Immature natural killer cell (primary cell): ENCODE measurements around the gene GUCA1A. TPM values are rescaled to one million over a fixed set of nuclear protein-coding genes. Genes with fewer than 3 reads are reported as not detected.
A peak's percentile ranks its signal among the peaks of the same experiment; 100 is the strongest.
"Not testable (repeated sequence)": the region's sequence is repeated elsewhere in the genome, so short reads cannot be mapped to it uniquely, and the experiment has no call there.

Experiments used
- DNase-seq, 3 donors: peaks; one replicate each; pipeline ENCODE4 v3.0.0; 2022; ENCODE audit warnings: mixed read lengths in 1 of 3
- H3K27ac Mint-ChIP-seq, 6 donors: one replicate each; pipeline ENCODE4 v1.8.0; 2020; ENCODE audit warnings: mixed read lengths in 6 of 6, mild to moderate bottlenecking in 5 of 6, inconsistent platforms in 4 of 6, moderate library complexity in 3 of 6
- H3K27me3 Mint-ChIP-seq, 3 donors: one replicate each; pipeline ENCODE4 v1.8.0; 2020 to 2021; ENCODE audit warnings: low read depth in 3 of 3, mild to moderate bottlenecking in 3 of 3, mixed read lengths in 3 of 3, moderate library complexity in 3 of 3, inconsistent platforms in 1 of 3
- H3K36me3 Mint-ChIP-seq, 3 donors: one replicate each; pipeline ENCODE4 v1.8.0; 2020; ENCODE audit warnings: mixed read lengths in 3 of 3, inconsistent platforms in 2 of 3, mild to moderate bottlenecking in 2 of 3
- H3K4me1 Mint-ChIP-seq, 2 donors: one replicate each; pipeline ENCODE4 v1.8.0; 2020; ENCODE audit warnings: inconsistent platforms in 2 of 2, mild to moderate bottlenecking in 2 of 2, mixed read lengths in 2 of 2, moderate library complexity in 1 of 2
- H3K4me3 Mint-ChIP-seq, 5 donors: one replicate each; pipeline ENCODE4 v1.8.0; 2020; ENCODE audit warnings: mild to moderate bottlenecking in 5 of 5, mixed read lengths in 5 of 5, inconsistent platforms in 3 of 5, moderate library complexity in 3 of 5
- H3K9me3 Mint-ChIP-seq, 6 donors: one replicate each; pipeline ENCODE4 v1.8.0; 2020; ENCODE audit warnings: mild to moderate bottlenecking in 6 of 6, mixed read lengths in 6 of 6, inconsistent platforms in 4 of 6, moderate library complexity in 3 of 6
- polyA plus RNA-seq, 3 donors: library from polyadenylated mRNA; unstranded; fragments of 300-500 nt; fragmentation: Illumina TruSeq; gene quantifications; one replicate each; pipeline ENCODE4 v1.2.3, GENCODE V29; 2021

The GUCA1A gene
- polyA plus RNA-seq, 3 donors from 2014 or later = not detected

DNA sequence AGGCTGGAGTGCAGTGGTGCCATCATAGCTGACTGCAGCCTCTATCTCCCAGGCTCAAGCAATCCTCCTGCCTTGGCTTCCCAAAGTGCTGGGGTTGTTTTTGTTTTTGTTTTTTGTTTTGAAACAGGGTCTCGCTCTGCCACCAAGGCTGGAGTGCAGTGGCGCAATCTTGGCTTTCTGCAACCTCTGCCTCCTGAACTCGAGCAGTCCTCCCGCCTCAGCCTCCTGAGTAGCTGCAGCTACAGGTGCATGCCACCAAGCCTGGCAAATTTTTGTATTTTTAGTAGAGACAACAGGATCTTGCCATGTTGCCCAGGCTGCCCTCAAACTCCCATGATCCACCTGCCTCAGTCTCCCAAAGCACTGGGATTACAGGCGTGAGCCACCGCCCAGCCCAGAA is 35.0 kb upstream of the GUCA1A start:
- Mint-ChIP-seq H3K27me3 (peaks cover 4 to 6% (median 6%) of the 10 kb centered on the region in 3 donors), H3K27ac (no peak overlapping the region), H3K4me3 (no peak overlapping the region), H3K9me3 (no peaks in the 10 kb centered on the region), H3K36me3 (no peaks in the 10 kb centered on the region), H3K4me1 (peaks cover 0 to 6% of the 10 kb centered on the region in 2 donors)
- DNase-seq = no peak

- peaks cover 0 to 6% of the 10 kb centered on the region in 2 donors for H3K4me1 Mint-ChIP-seq
- H3K9me3 Mint-ChIP-seq = no peaks in the 10 kb centered on the region
- no peak overlapping the region for H3K27ac Mint-ChIP-seq
- H3K27me3 Mint-ChIP-seq = peaks cover 6 to 13% (median 7%) of the 10 kb centered on the region in 3 donors
- no peak for DNase-seq
- peaks cover 0 to 3% (median 0%) of the 10 kb centered on the region in 3 donors for H3K36me3 Mint-ChIP-seq
- no peak overlapping the region for H3K4me3 Mint-ChIP-seq
These were observed 34.2 kb upstream of the GUCA1A start for GRCh38 chr6:42138630-42139619.

DNA sequence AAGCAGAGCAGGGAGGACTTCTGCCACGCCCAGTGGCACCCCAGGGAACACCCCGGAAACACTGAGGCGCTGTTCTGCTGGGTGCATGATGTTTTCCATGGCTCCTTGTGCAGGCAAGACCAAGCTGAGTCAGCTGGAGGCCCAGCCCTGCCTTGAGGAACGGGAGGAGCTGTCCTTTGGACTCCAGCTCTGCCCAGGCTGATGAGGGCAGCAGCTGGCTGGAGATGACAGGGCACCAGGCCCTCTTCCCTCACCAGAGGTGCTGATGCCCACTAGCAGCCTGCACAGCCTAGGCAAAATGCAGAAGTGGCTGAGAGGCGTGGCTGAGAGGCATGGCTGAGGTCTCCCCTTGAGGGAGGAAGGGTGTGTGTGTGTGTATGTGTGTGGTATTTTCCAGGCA is 33.1 kb upstream of the GUCA1A start:
- Mint-ChIP-seq H3K4me1 (peaks cover 0 to 6% of the 10 kb centered on the region in 2 donors), H3K4me3 (no peak overlapping the region), H3K36me3 (peaks cover 0 to 4% (median 0%) of the 10 kb centered on the region in 3 donors), H3K27ac (no peak overlapping the region), H3K9me3 (no peaks in the 10 kb centered on the region), H3K27me3 (peaks cover 6 to 18% (median 7%) of the 10 kb centered on the region in 3 donors)
- no peak for DNase-seq

DNA sequence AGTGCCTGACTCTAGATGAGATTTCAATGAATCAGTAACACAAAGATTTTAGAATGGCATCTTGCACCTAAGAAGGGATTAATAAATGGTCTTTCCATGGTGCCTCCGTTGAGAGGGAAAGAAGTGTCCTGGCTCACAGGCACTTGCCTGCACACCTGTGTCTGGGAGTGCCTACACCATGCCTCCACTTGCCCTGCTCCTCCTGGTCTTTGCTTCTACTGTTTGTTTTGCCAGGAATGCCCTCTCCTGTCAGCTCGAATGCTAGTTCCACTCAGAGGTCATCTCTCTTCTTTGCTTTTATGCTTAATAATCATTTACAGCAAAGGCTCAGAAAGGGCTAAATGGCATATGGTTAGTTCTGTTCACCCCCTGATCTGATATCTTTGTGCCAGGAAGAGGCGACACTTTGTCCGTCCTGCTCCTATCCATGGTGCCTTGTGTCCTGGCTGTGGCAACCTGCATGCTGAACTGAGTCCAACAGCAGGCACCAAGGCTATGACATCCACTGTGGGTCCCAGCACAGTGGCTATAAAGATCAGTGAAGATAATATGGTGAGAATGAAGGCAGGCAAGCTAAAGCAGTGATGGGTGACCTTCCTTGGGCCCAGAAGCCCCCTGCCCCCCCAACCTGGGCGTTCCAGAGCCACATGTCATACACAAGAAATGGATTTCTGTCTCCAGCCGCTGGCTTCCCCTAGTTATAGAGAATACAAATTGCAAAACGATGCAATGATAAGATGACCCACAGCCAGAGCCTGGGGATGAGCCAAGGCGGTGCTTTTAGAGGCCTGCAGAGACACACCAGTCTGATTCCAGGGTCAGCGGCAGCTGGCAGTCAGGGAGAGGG is 32.2 kb upstream of the GUCA1A start:
- peaks cover 0 to 6% of the 10 kb centered on the region in 2 donors for H3K4me1 Mint-ChIP-seq
- peaks cover 7 to 19% (median 8%) of the 10 kb centered on the region in 3 donors for H3K27me3 Mint-ChIP-seq
- no peaks in the 10 kb centered on the region for H3K9me3 Mint-ChIP-seq
- H3K36me3 Mint-ChIP-seq = peaks cover 0 to 4% (median 0%) of the 10 kb centered on the region in 3 donors
- no peak for DNase-seq
- H3K27ac Mint-ChIP-seq = no peak overlapping the region
- peak overlapping the region in 1 of 5 donors; percentile 33 for H3K4me3 Mint-ChIP-seq

GRCh38 chr6:42141603-42142117 is 31.5 kb upstream of the GUCA1A start:
- H3K36me3 Mint-ChIP-seq = peaks cover 0 to 4% (median 0%) of the 10 kb centered on the region in 3 donors
- no peak overlapping the region for H3K4me3 Mint-ChIP-seq
- peaks cover 0 to 6% of the 10 kb centered on the region in 2 donors for H3K4me1 Mint-ChIP-seq
- H3K9me3 Mint-ChIP-seq = no peaks in the 10 kb centered on the region
- H3K27ac Mint-ChIP-seq = no peak overlapping the region
- no peak for DNase-seq
- H3K27me3 Mint-ChIP-seq = peaks cover 7 to 19% (median 8%) of the 10 kb centered on the region in 3 donors

DNA sequence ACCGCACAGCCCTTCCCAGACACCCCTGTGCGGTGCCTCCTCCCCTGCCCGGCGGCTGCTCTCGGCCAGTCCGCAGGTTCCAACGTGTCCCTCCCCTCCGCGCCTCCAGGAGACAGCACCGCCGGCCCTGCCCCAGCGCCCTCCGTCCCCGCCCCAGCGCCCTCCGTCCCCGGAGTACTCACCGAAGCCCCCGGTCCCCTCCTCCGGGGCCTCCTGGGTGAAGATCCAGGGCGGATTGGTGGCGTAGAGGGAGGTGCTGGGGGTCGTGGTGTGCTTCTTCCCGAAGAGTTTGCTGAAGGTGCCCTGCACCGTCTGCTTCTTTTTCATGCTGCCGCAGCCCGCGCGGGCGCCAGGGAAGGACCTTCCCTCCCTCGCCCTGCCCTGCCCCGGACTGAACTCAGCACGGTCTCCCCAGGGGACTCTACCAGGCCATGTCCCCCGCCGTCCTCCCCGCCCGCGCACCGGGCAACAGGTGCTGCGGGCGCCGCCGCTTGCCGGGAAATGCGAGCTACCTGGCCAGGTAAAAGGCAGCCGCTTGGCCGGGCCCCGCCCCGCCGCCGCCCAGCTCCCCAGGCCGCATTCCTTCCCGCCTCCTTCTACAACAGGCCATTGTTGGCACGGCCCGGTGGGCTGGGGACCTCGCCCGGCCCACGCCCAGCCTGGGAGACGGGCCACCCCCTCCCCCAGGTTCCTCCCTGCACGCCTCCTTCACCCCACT is 30.9 kb upstream of the GUCA1A start, which contains the start of gene C6orf132:
Gene C6orf132, minus strand, starts transcription at position 503 of the 718 bp plus-strand sequence. Its CDS starts 176 bp downstream, at position 327.
- H3K27me3 Mint-ChIP-seq = peaks cover 7 to 19% (median 8%) of the 10 kb centered on the region in 3 donors
- no peak for DNase-seq
- H3K36me3 Mint-ChIP-seq = peaks cover 0 to 4% (median 0%) of the 10 kb centered on the region in 3 donors
- peaks cover 0 to 6% of the 10 kb centered on the region in 2 donors for H3K4me1 Mint-ChIP-seq
- H3K9me3 Mint-ChIP-seq = no peaks in the 10 kb centered on the region
- H3K27ac Mint-ChIP-seq = no peak within 1 kb of the TSS
- peak within 1 kb of the TSS in 4 of 5 donors; percentile 3 to 57 (median 20) for H3K4me3 Mint-ChIP-seq

DNA sequence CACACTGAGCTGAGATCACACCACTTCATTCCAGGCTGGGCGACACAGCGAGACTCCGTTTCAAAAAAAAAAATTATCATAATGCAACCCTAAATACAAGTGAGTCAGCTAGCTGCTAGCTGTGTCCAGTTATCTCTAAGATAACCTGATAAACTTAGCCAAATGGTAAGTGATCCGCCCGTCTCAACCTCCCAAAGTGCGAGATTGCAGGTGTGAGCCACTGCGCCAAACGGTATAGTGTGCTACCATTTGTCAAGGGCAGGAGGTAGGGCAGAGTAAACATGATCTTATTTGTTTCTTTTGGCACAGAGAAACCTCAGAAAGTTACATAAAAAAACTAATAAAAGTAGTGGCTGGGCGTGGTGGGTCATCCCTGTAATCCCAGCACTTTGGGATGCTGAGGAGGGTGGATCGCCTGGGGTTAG is 26.0 kb upstream of the GUCA1A start:
- Mint-ChIP-seq H3K9me3 (no peaks in the 10 kb centered on the region), H3K4me3 (no peak overlapping the region), H3K36me3 (peaks cover 0 to 4% (median 0%) of the 10 kb centered on the region in 3 donors), H3K27ac (no peak overlapping the region), H3K27me3 (peaks cover 5 to 24% (median 9%) of the 10 kb centered on the region in 3 donors), H3K4me1 (peaks cover 0 to 3% of the 10 kb centered on the region in 2 donors)
- no peak for DNase-seq

GRCh38 chr6:42148058-42148457 is 25.1 kb upstream of the GUCA1A start:
- H3K36me3 Mint-ChIP-seq = peaks cover 0 to 4% (median 0%) of the 10 kb centered on the region in 3 donors
- no peak overlapping the region for H3K4me3 Mint-ChIP-seq
- peaks cover 2 to 20% (median 6%) of the 10 kb centered on the region in 3 donors for H3K27me3 Mint-ChIP-seq
- no peak for DNase-seq
- H3K9me3 Mint-ChIP-seq = no peaks in the 10 kb centered on the region
- no peak overlapping the region for H3K27ac Mint-ChIP-seq
- no peaks in the 10 kb centered on the region for H3K4me1 Mint-ChIP-seq

DNA sequence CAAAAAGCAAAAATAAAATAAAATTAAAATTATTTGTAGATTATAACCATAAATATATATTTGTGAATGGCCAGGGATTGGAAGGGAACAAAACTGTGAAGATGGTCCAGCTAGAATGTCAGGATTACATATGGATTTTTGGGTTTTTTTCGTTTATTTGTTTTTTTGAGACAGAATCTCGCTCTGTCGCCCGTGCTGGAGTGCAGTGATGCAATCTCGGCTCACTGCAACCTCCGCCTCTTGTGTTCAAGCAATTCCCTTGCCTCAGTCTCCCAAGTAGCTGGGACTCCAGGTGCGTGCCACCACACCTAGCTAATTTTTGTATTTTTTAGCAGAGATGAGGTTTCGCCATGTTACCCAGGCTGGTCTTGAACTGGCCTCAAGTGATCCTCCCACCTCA is 22.9 kb upstream of the GUCA1A start:
- no peaks in the 10 kb centered on the region for H3K36me3 Mint-ChIP-seq
- peaks cover 2 to 7% (median 2%) of the 10 kb centered on the region in 3 donors for H3K27me3 Mint-ChIP-seq
- no peaks in the 10 kb centered on the region for H3K4me1 Mint-ChIP-seq
- H3K27ac Mint-ChIP-seq = no peak overlapping the region
- no peak overlapping the region for H3K4me3 Mint-ChIP-seq
- H3K9me3 Mint-ChIP-seq = no peaks in the 10 kb centered on the region
- DNase-seq = no peak

DNA sequence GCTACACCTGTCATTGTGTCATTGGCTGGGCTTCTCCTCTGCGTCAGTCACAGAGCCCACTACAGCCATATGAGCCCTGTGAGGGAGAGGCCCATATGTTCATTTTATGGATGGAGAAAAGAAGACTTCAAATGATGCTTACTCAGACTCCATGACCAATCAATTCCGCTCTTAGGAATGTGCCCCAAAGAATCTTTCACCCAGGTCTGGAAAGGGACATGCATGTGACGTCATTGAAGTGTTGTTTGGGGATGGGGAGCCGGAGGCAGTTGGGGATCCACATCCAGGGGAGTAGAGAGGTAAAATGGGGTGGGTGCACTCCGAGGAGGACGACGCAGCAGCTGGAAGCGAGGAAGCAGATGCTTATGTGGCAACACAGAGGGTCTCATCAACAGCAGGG is 21.1 kb upstream of the GUCA1A start:
- H3K27ac Mint-ChIP-seq = no peak overlapping the region
- no peaks in the 10 kb centered on the region for H3K9me3 Mint-ChIP-seq
- no peak for DNase-seq
- H3K36me3 Mint-ChIP-seq = no peaks in the 10 kb centered on the region
- H3K4me1 Mint-ChIP-seq = no peaks in the 10 kb centered on the region
- no peak overlapping the region for H3K4me3 Mint-ChIP-seq
- H3K27me3 Mint-ChIP-seq = peaks cover 0 to 5% (median 2%) of the 10 kb centered on the region in 3 donors

GRCh38 chr6:42152528-42153213 is 20.5 kb upstream of the GUCA1A start:
- not testable (repeated sequence) for H3K36me3 Mint-ChIP-seq, H3K4me3 Mint-ChIP-seq, H3K4me1 Mint-ChIP-seq, DNase-seq, H3K27me3 Mint-ChIP-seq, H3K9me3 Mint-ChIP-seq, H3K27ac Mint-ChIP-seq

DNA sequence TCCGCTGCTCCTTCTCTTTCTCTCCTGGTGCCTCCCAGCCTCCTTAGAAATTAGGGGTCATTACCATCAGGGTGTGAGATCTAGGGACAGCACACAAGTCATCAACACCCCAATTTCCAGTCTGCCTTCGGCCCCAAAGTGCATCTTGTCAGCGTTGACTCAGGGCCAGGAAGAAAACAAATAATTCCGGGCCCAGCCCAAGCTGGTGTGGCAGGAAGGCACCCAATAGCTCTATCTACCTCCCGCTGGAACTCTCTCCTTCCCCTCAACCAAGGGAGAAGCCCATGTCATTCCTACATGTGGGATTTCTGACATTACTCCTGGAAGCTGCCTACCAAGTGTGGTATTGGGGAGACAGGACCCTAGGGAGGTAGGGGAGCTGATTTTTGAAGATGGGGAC is 19.2 kb upstream of the GUCA1A start:
- Mint-ChIP-seq H3K36me3 (no peaks in the 10 kb centered on the region), H3K4me3 (no peak overlapping the region), H3K4me1 (no peaks in the 10 kb centered on the region), H3K27me3 (no peaks in the 10 kb centered on the region), H3K9me3 (no peaks in the 10 kb centered on the region), H3K27ac (no peak overlapping the region)
- DNase-seq = no peak
